ENCODE data around the gene NTN1.

- TF ChIP-seq, protein P1, sequence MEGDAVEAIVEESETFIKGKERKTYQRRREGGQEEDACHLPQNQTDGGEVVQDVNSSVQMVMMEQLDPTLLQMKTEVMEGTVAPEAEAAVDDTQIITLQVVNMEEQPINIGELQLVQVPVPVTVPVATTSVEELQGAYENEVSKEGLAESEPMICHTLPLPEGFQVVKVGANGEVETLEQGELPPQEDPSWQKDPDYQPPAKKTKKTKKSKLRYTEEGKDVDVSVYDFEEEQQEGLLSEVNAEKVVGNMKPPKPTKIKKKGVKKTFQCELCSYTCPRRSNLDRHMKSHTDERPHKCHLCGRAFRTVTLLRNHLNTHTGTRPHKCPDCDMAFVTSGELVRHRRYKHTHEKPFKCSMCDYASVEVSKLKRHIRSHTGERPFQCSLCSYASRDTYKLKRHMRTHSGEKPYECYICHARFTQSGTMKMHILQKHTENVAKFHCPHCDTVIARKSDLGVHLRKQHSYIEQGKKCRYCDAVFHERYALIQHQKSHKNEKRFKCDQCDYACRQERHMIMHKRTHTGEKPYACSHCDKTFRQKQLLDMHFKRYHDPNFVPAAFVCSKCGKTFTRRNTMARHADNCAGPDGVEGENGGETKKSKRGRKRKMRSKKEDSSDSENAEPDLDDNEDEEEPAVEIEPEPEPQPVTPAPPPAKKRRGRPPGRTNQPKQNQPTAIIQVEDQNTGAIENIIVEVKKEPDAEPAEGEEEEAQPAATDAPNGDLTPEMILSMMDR (IDR thresholded peaks at IDR 0.05) = no peak
- no peak for TF ChIP-seq POLR2A (IDR thresholded peaks at IDR 0.05)
These were observed 220.6 kb downstream of the NTN1 start for GRCh38 chr17:9241774-9242496.
